ENCODE results near the gene SFRP2. TPM values are rescaled to one million over a fixed set of nuclear protein-coding genes. Genes with fewer than 3 reads are reported as not detected.

SFRP2 gene
- total and polyA plus RNA-seq, 2 donors (not counting 1 experiment from before 2014, with no cell fraction given), result not detected

- H2AFZ ChIP-seq (ENCODE audit: insufficient read depth, low read depth, low read length, poor library complexity, severe bottlenecking), result no peak overlapping the region
- H3K4me3 Mint-ChIP-seq, result no peak overlapping the region
- H3K9me3 Mint-ChIP-seq (ENCODE audit: insufficient read depth), result no peaks in the 10 kb centered on the region
- ChIA-PET POLR2A (no interaction called here), CTCF (no interaction called here)
- H3K27ac ChIP-seq (ENCODE audit: low read length in 2 of 2), result no peak overlapping the region
- intact Hi-C loops (cut with micrococcal nuclease), result no loop called here
- no peaks in the 10 kb centered on the region for H4K20me1 ChIP-seq (ENCODE audit: control insufficient read depth, insufficient read depth, low read length, poor library complexity, severe bottlenecking)
- H3K4me3 ChIP-seq (ENCODE audit: control extremely low read depth in 1 of 5, extremely low read depth in 1 of 5, insufficient read depth in 1 of 5, low read depth in 2 of 5, low read length in 4 of 5), result no peak overlapping the region
- ATAC-seq (ENCODE audit: low read depth) (no peak), DNase-seq (no peak)
- H3K9ac ChIP-seq (ENCODE audit: low read length), result no peak overlapping the region
- H3K4me2 ChIP-seq (replicated peaks; ENCODE audit: low read depth, low read length, poor library complexity, severe bottlenecking), result no peak overlapping the region
- no peaks in the 10 kb centered on the region for H3K9me3 ChIP-seq (ENCODE audit: control extremely low read depth in 1 of 3, control insufficient read depth in 2 of 3, insufficient read depth in 1 of 3, low read length in 2 of 3)
- no peaks in the 10 kb centered on the region for H3K4me1 ChIP-seq (ENCODE audit: control insufficient read depth in 2 of 2, insufficient read depth in 2 of 2, low read length in 2 of 2)
- WGBS (ENCODE audit: insufficient coverage), result 83% methylated on average over 1 of the region's 3 CpGs
- no peak overlapping the region for H3K27ac Mint-ChIP-seq
- H3K36me3 ChIP-seq (replicated peaks in 1 of 2; ENCODE audit: control extremely low read depth in 1 of 2, control insufficient read depth in 1 of 2, extremely low read depth in 1 of 2, insufficient read depth in 2 of 2, low read length in 1 of 2), result no peaks in the 10 kb centered on the region
- TF ChIP-seq EZH2 (IDR thresholded peaks at IDR 0.05; ENCODE audit: borderline replicate concordance, insufficient read depth, low read depth, low read length, poor library complexity, severe bottlenecking) (no peak), CTCF (IDR thresholded peaks at IDR 0.05) (no peak)
- H3K27me3 ChIP-seq (replicated peaks in 1 of 4; ENCODE audit: control extremely low read depth in 1 of 4, control insufficient read depth in 3 of 4, insufficient read depth in 4 of 4, low read length in 3 of 4), result peaks cover 0 to 7% (median 1%) of the 10 kb centered on the region in 4 experiments
- H3K4me1 Mint-ChIP-seq, result no peaks in the 10 kb centered on the region
- no peaks in the 10 kb centered on the region for H3K79me2 ChIP-seq (ENCODE audit: control insufficient read depth, insufficient read depth, low read length)
- H3K27me3 Mint-ChIP-seq, result peaks cover 22% of the 10 kb centered on the region
Measured at GRCh38 chr4:153832720-153833287, 43.9 kb upstream of the SFRP2 start.

GRCh38 chr4:153832054-153832453 is 43.2 kb upstream of the SFRP2 start:
- TF ChIP-seq CTCF (IDR thresholded peaks at IDR 0.05), result no peak
- no peak for TF ChIP-seq EZH2 (IDR thresholded peaks at IDR 0.05; ENCODE audit: borderline replicate concordance, insufficient read depth, low read depth, low read length, poor library complexity, severe bottlenecking)
- 100% methylated on average over 1 of the region's 4 CpGs for WGBS (ENCODE audit: insufficient coverage)
- H2AFZ ChIP-seq (ENCODE audit: insufficient read depth, low read depth, low read length, poor library complexity, severe bottlenecking), result no peak overlapping the region
- H3K9me3 ChIP-seq (ENCODE audit: control extremely low read depth in 1 of 3, control insufficient read depth in 2 of 3, insufficient read depth in 1 of 3, low read length in 2 of 3), result no peaks in the 10 kb centered on the region
- intact Hi-C loops (cut with micrococcal nuclease), result no loop called here
- H3K27ac ChIP-seq (ENCODE audit: low read length in 2 of 2), result no peak overlapping the region
- no peak overlapping the region for H3K4me3 ChIP-seq (ENCODE audit: control extremely low read depth in 1 of 5, extremely low read depth in 1 of 5, insufficient read depth in 1 of 5, low read depth in 2 of 5, low read length in 4 of 5)
- no peaks in the 10 kb centered on the region for H3K79me2 ChIP-seq (ENCODE audit: control insufficient read depth, insufficient read depth, low read length)
- ChIA-PET POLR2A (no interaction called here), CTCF (no interaction called here)
- H3K4me3 Mint-ChIP-seq, result no peak overlapping the region
- peaks cover 0 to 7% (median 1%) of the 10 kb centered on the region in 4 experiments for H3K27me3 ChIP-seq (replicated peaks in 1 of 4; ENCODE audit: control extremely low read depth in 1 of 4, control insufficient read depth in 3 of 4, insufficient read depth in 4 of 4, low read length in 3 of 4)
- no peaks in the 10 kb centered on the region for H4K20me1 ChIP-seq (ENCODE audit: control insufficient read depth, insufficient read depth, low read length, poor library complexity, severe bottlenecking)
- H3K4me1 Mint-ChIP-seq, result no peaks in the 10 kb centered on the region
- H3K27me3 Mint-ChIP-seq, result peaks cover 22% of the 10 kb centered on the region
- no peak overlapping the region for H3K27ac Mint-ChIP-seq
- H3K4me2 ChIP-seq (replicated peaks; ENCODE audit: low read depth, low read length, poor library complexity, severe bottlenecking), result no peak overlapping the region
- H3K4me1 ChIP-seq (ENCODE audit: control insufficient read depth in 2 of 2, insufficient read depth in 2 of 2, low read length in 2 of 2), result no peaks in the 10 kb centered on the region
- no peaks in the 10 kb centered on the region for H3K9me3 Mint-ChIP-seq (ENCODE audit: insufficient read depth)
- DNase-seq (no peak), ATAC-seq (ENCODE audit: low read depth) (no peak)
- no peak overlapping the region for H3K9ac ChIP-seq (ENCODE audit: low read length)
- no peaks in the 10 kb centered on the region for H3K36me3 ChIP-seq (replicated peaks in 1 of 2; ENCODE audit: control extremely low read depth in 1 of 2, control insufficient read depth in 1 of 2, extremely low read depth in 1 of 2, insufficient read depth in 2 of 2, low read length in 1 of 2)
